Panc1 (cell line): ENCODE measurements around the gene RGS17. TPM values are rescaled to one million over a fixed set of nuclear protein-coding genes. Genes with fewer than 3 reads are reported as not detected.

Experiments used
- ATAC-seq: fragments of 200-7000 bp; cut with Tn5 transposase; 2 replicates; pipeline ENCODE4 v1.9.1; 2020; ENCODE audit warnings: mild to moderate bottlenecking, moderate library complexity
- BruUV-seq: library from RNA; stranded (reverse); fragments of 400-500 nt; replicated peaks from 2 replicates; lab custom pipeline; 2021; lab: Mats Ljungman, UMichigan
- CTCF ChIA-PET: fragments of 300-600 bp; sonication (Branson Sonifier 250); formaldehyde crosslinking; loops from one replicate; lab custom pipeline; 2022; ENCODE audit warnings: antibody characterized with exemption; lab: Charles Lee
- POLR2A ChIA-PET: fragments of 300-600 bp; sonication (Branson Sonifier 250); formaldehyde crosslinking; loops from one replicate; lab custom pipeline; 2022; ENCODE audit warnings: antibody characterized with exemption; lab: Charles Lee
- DNase-seq: peaks from one replicate; pipeline ENCODE4 v3.0.0-alpha.2; 2010; ENCODE audit warnings: low read depth, low spot score
- H3K27ac ChIP-seq: 2 replicates; pipeline ENCODE4 v1.5.1; 2011; ENCODE audit warnings: mild to moderate bottlenecking, low read length, inconsistent platforms
- H3K27me3 ChIP-seq: fragments of 200-500 bp; sonication (Bioruptor generic); 2 replicates; pipeline ENCODE4 v1.6.0; 2014; ENCODE audit warnings: low read length, inconsistent platforms; ENCODE audit not compliant: control insufficient read depth, insufficient read depth
- H3K36me3 ChIP-seq: fragments of 200-500 bp; sonication (Bioruptor generic); 2 replicates; pipeline ENCODE4 v1.5.1; 2014; ENCODE audit warnings: inconsistent platforms, mild to moderate bottlenecking, low read length, moderate library complexity; ENCODE audit not compliant: control insufficient read depth, insufficient read depth
- H3K4me1 ChIP-seq: 2 replicates; pipeline ENCODE4 v1.5.1; 2011; ENCODE audit warnings: inconsistent platforms, mild to moderate bottlenecking, low read length, moderate library complexity; ENCODE audit not compliant: control insufficient read depth, insufficient read depth
- H3K4me3 ChIP-seq, 2 experiments: 2 replicates each; pipeline ENCODE4 v1.5.1; 2011 to 2012; ENCODE audit warnings: low read depth in 2 of 2, low read length in 2 of 2, mild to moderate bottlenecking in 2 of 2, inconsistent platforms in 1 of 2, moderate library complexity in 1 of 2
- H3K9me3 ChIP-seq: fragments of 200-500 bp; sonication (Bioruptor generic); 2 replicates; pipeline ENCODE4 v1.5.1; 2014; ENCODE audit warnings: low read depth, mild to moderate bottlenecking, inconsistent platforms, low read length, moderate library complexity; ENCODE audit not compliant: control insufficient read depth, insufficient read depth
- CTCF ChIP-seq: fragments of 450-650 bp; IDR thresholded peaks from 2 replicates; pipeline ENCODE4 v1.5.1; 2017; ENCODE audit warnings: mild to moderate bottlenecking
- POLR2AphosphoS5 ChIP-seq: IDR thresholded peaks from 2 replicates; pipeline ENCODE4 v1.6.1; 2012; ENCODE audit warnings: mild to moderate bottlenecking, low read depth, low read length, moderate library complexity
- REST ChIP-seq, 2 experiments: IDR thresholded peaks; 2 replicates each; pipeline ENCODE4 v1.6.1; 2011 to 2012; ENCODE audit warnings: low read depth in 2 of 2, control low read depth in 1 of 2, low read length in 1 of 2, mild to moderate bottlenecking in 1 of 2, moderate library complexity in 1 of 2; ENCODE audit not compliant: insufficient read depth in 1 of 2
- SIN3A ChIP-seq: IDR thresholded peaks from 2 replicates; pipeline ENCODE4 v1.6.1; 2012; ENCODE audit warnings: low read depth, mild to moderate bottlenecking, low read length, moderate library complexity, borderline replicate concordance; ENCODE audit not compliant: insufficient read depth
- TCF7L2 ChIP-seq: IDR thresholded peaks from 2 replicates; pipeline ENCODE4 v1.6.1; 2011; ENCODE audit warnings: mild to moderate bottlenecking, low read depth, low read length, inconsistent platforms
- in situ Hi-C: cut with HindIII; loops from 2 replicates; pipeline ENCODE4 v1.10.0; 2016; ENCODE audit warnings: low sequenced_read_pairs, low pct_unique_long_range_greater_than_20kb
- intact Hi-C: fragments of 100-400 bp; cut with micrococcal nuclease; formaldehyde crosslinking; loops from one replicate; pipeline ENCODE4 v1.10.0; 2022; ENCODE audit not compliant: unreplicated experiment
- total RNA-seq: library from RNA; stranded (reverse); gene quantifications from one replicate; pipeline ENCODE4 v1.2.1, GENCODE V29; 2021; ENCODE audit not compliant: unreplicated experiment

The RGS17 gene
- total RNA-seq, 1 experiment from 2014 or later = 8.7 TPM

GRCh38 chr6:153047386-153047785, 83.7 kb downstream of the RGS17 start:
- in situ Hi-C loops (no loop called here), intact Hi-C loops (no loop called here)
- ATAC-seq = no peak
- ChIA-PET CTCF (no interaction called here), POLR2A (no interaction called here)
- H3K27me3 ChIP-seq = no peaks in the 10 kb centered on the region
- H3K4me3 ChIP-seq = no peak overlapping the region
- H3K4me1 ChIP-seq = no peaks in the 10 kb centered on the region
- TF ChIP-seq REST (IDR thresholded peaks at IDR 0.05; ENCODE audit: insufficient read depth in 1 of 2, low read depth in 2 of 2, low read length in 1 of 2) (no peak), CTCF (no peak), TCF7L2 (no peak), POLR2AphosphoS5 (no peak), SIN3A (no peak)
- H3K27ac ChIP-seq = no peak overlapping the region
- no peaks in the 10 kb centered on the region; the same call in 1 of the 2 replicates for H3K9me3 ChIP-seq
- no TSS peak for BruUV-seq
- DNase-seq = no peak
- H3K36me3 ChIP-seq = no peaks in the 10 kb centered on the region

GRCh38 chr6:153045271-153045670, 85.8 kb downstream of the RGS17 start:
- BruUV-seq = no TSS peak
- Histone ChIP-seq H3K27me3 (no peaks in the 10 kb centered on the region), H3K4me3 (no peak overlapping the region), H3K9me3 (no peaks in the 10 kb centered on the region), H3K36me3 (no peaks in the 10 kb centered on the region), H3K27ac (no peak overlapping the region), H3K4me1 (no peaks in the 10 kb centered on the region)
- ChIA-PET CTCF (no interaction called here), POLR2A (no interaction called here)
- in situ Hi-C loops = no loop called here
- ATAC-seq = no peak
- intact Hi-C loops = no loop called here
- no peak for DNase-seq
- TF ChIP-seq CTCF (no peak), SIN3A (no peak), POLR2AphosphoS5 (no peak), REST (IDR thresholded peaks at IDR 0.05; ENCODE audit: insufficient read depth in 1 of 2, low read depth in 2 of 2, low read length in 1 of 2) (no peak), TCF7L2 (no peak)
